Measurements from ENCODE around the gene CACNA1C. TPM values are rescaled to one million over a fixed set of nuclear protein-coding genes. Genes with fewer than 3 reads are reported as not detected.

Gene CACNA1C
- total RNA-seq, 3 donors from 2014 or later = 2.6 to 11.8 (median 9.5) TPM

GRCh38 chr12:2277492-2278155 lies 224.8 kb downstream of the CACNA1C start:
- intact Hi-C loops (cut with DNase I; ENCODE audit: low total_unique reads) = no loop called here

GRCh38 chr12:2281446-2281845 lies 228.7 kb downstream of the CACNA1C start:
- H3K4me3 ChIP-seq = no peak overlapping the region
- no peaks in the 10 kb centered on the region for H3K27me3 ChIP-seq
- intact Hi-C loops (cut with DNase I; ENCODE audit: low total_unique reads) = no loop called here
- H3K4me1 ChIP-seq = peaks cover 6 to 33% of the 10 kb centered on the region in 2 donors
- no peak for DNase-seq (ENCODE audit: low spot score in 2 of 2)
- H3K36me3 ChIP-seq = no peaks in the 10 kb centered on the region
- no peak overlapping the region for H3K27ac ChIP-seq
- TF ChIP-seq POLR2A (IDR thresholded peaks at IDR 0.05) (no peak), POLR2AphosphoS5 (IDR thresholded peaks at IDR 0.05) (no peak), CTCF (IDR thresholded peaks at IDR 0.05) (no peak)
- no peaks in the 10 kb centered on the region for H3K9me3 ChIP-seq

More at GRCh38 chr12:2277492-2278155, 224.8 kb downstream of the CACNA1C start:
- H3K4me1 ChIP-seq = peaks cover 0 to 4% of the 10 kb centered on the region in 2 donors
- no peak for DNase-seq (ENCODE audit: low spot score in 2 of 2)
- TF ChIP-seq CTCF (IDR thresholded peaks at IDR 0.05) = no peak
- no peak for TF ChIP-seq POLR2A (IDR thresholded peaks at IDR 0.05)
- TF ChIP-seq POLR2AphosphoS5 (IDR thresholded peaks at IDR 0.05) = no peak
- no peak overlapping the region for H3K4me3 ChIP-seq
- no peaks in the 10 kb centered on the region for H3K27me3 ChIP-seq
- H3K9me3 ChIP-seq = no peaks in the 10 kb centered on the region
- no peak overlapping the region for H3K27ac ChIP-seq
- H3K36me3 ChIP-seq = no peaks in the 10 kb centered on the region

- H3K4me3 ChIP-seq = no peak overlapping the region
- peak overlapping the region in 1 of 2 donors; percentile 86 for H3K27ac ChIP-seq
- no peak for TF ChIP-seq POLR2AphosphoS5 (IDR thresholded peaks at IDR 0.05)
- TF ChIP-seq POLR2A (IDR thresholded peaks at IDR 0.05) = no peak
- TF ChIP-seq CTCF (IDR thresholded peaks at IDR 0.05) = no peak
- no peaks in the 10 kb centered on the region for H3K9me3 ChIP-seq
- intact Hi-C loops (cut with DNase I; ENCODE audit: low total_unique reads) = no loop called here
- no peaks in the 10 kb centered on the region for H3K27me3 ChIP-seq
- DNase-seq (ENCODE audit: low spot score in 2 of 2) = no peak
- peaks cover 10 to 39% of the 10 kb centered on the region in 2 donors for H3K4me1 ChIP-seq
- H3K36me3 ChIP-seq = no peaks in the 10 kb centered on the region
These were observed 229.5 kb downstream of the CACNA1C start for GRCh38 chr12:2282318-2282717.

GRCh38 chr12:2283480-2283879 lies 230.7 kb downstream of the CACNA1C start:
- peak overlapping the region; percentile 67 to 86 for H3K27ac ChIP-seq
- TF ChIP-seq POLR2A (IDR thresholded peaks at IDR 0.05) = no peak
- TF ChIP-seq CTCF (IDR thresholded peaks at IDR 0.05) = no peak
- TF ChIP-seq POLR2AphosphoS5 (IDR thresholded peaks at IDR 0.05) = no peak
- H3K4me1 ChIP-seq = peaks cover 10 to 39% of the 10 kb centered on the region in 2 donors
- intact Hi-C loops (cut with DNase I; ENCODE audit: low total_unique reads) = no loop called here
- no peaks in the 10 kb centered on the region for H3K9me3 ChIP-seq
- H3K4me3 ChIP-seq = peak overlapping the region in 2 of 3 donors; percentile 23 to 49
- H3K27me3 ChIP-seq = no peaks in the 10 kb centered on the region
- no peak for DNase-seq (ENCODE audit: low spot score in 2 of 2)
- no peaks in the 10 kb centered on the region for H3K36me3 ChIP-seq

GRCh38 chr12:2283916-2284315 lies 231.1 kb downstream of the CACNA1C start:
- H3K27me3 ChIP-seq = no peaks in the 10 kb centered on the region
- H3K36me3 ChIP-seq = no peaks in the 10 kb centered on the region
- TF ChIP-seq CTCF (IDR thresholded peaks at IDR 0.05) (no peak), POLR2A (IDR thresholded peaks at IDR 0.05) (no peak), POLR2AphosphoS5 (IDR thresholded peaks at IDR 0.05) (no peak)
- peaks cover 10 to 39% of the 10 kb centered on the region in 2 donors for H3K4me1 ChIP-seq
- peak overlapping the region; percentile 67 to 86 for H3K27ac ChIP-seq
- peak overlapping the region in 2 of 3 donors; percentile 23 to 49 for H3K4me3 ChIP-seq
- H3K9me3 ChIP-seq = no peaks in the 10 kb centered on the region
- intact Hi-C loops (cut with DNase I; ENCODE audit: low total_unique reads) = no loop called here
- DNase-seq (ENCODE audit: low spot score in 2 of 2) = no peak
